Activated CD8-positive, alpha-beta memory T cell treated with anti-CD3 and anti-CD28 coated beads for 36 hours (primary cell): ENCODE measurements around the gene MRPL12. TPM values are rescaled to one million over a fixed set of nuclear protein-coding genes. Genes with fewer than 3 reads are reported as not detected.

Experiments used
- CTCF ChIA-PET: fragments of 350-600 bp; sonication (Branson Sonifier 250); formaldehyde crosslinking; loops from one replicate; lab custom pipeline; 2021; ENCODE audit warnings: antibody characterized with exemption; lab: Charles Lee
- POLR2A ChIA-PET: fragments of 350-600 bp; sonication (Branson Sonifier 250); formaldehyde crosslinking; loops from one replicate; lab custom pipeline; 2021; ENCODE audit warnings: antibody characterized with exemption; lab: Charles Lee
- total RNA-seq, 2 experiments: library from RNA; stranded (reverse); gene quantifications; one replicate each; pipeline ENCODE4 v1.2.3, GENCODE V29; 2021

MRPL12 gene
- total RNA-seq, 2 experiments from 2014 or later, result 230 to 235 TPM

GRCh38 chr17:81708739-81709185, 5.6 kb downstream of the MRPL12 start:
- CTCF ChIA-PET, result interaction anchor here (0.7 kb wide), 1 partner anchor 74 kb away, joined by 4 read pairs; no protein-coding TSS in a partner anchor
- POLR2A ChIA-PET, result interaction anchor here (0.8 to 1.5 kb wide), 4 partner anchors 13 to 152 kb away, joined by 3 to 4 read pairs (median 4); partner anchors contain the start of genes ARL16, HGS and P4HB

DNA sequence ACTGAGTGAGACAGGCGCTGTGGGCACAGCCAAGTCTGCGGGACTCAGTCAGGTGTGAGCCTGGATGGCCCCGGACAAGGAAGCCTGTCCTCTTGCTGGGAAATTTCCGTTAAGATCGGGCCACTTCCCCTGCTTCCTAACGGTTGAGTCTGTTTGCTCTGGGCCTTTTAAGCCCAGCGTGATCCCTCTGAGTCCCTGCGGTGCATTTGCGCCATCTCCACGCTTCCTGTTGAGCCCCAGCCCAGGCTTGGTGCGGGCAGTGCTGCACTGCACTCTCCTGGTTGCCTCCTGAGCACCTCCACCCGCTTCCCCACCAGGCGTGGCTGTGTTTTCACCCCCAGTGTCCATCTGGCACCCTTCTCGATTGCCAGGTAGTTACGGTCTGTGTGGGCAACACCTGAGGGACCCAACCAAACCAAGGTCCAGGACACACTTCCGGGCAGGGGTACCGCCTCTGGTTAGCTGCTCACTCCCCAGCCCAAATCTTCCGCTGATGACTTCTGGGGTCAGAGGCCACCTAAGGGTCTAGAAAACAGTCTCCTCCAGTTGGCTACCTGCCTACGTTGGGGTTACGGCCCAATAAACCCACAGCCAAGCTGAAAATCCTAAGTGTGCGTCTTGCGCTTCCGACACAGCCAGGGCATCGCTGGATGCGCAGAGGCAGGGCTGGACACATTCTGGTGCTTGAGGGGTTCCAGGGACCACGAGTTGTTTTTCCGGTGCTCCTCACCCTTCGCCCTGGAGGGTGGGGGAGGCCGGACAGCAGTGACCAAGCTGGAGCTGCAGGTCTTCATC, 7.5 kb downstream of the MRPL12 start:
- ChIA-PET CTCF (interaction anchor here (0.6 kb wide), 1 partner anchor 519 kb away, joined by 4 read pairs; no protein-coding TSS in a partner anchor), POLR2A (interaction anchor here (0.5 to 1.7 kb wide), 6 partner anchors 27 to 355 kb away, joined by 3 to 5 read pairs (median 4); partner anchors contain the start of genes CENPX and HGS)

- ChIA-PET POLR2A (interaction anchor here (0.7 to 1.7 kb wide), 5 partner anchors 9 to 310 kb away, joined by 3 to 11 read pairs (median 4); partner anchors contain the start of genes CENPX, HGS and MRPL12), CTCF (no interaction called here)
Measured at GRCh38 chr17:81711814-81712467, 8.8 kb downstream of the MRPL12 start, which contains the start of gene SLC25A10. Gene SLC25A10 (plus strand): TSS chr17:81712284. CDS start chr17:81712427, 143 bp downstream.

GRCh38 chr17:81712468-81713003, 9.4 kb downstream of the MRPL12 start:
- POLR2A ChIA-PET, result interaction anchor here (1.9 kb wide), 1 partner anchor 29 kb away, joined by 6 read pairs; the partner anchor contains the start of genes ARL16 and HGS
- CTCF ChIA-PET, result interaction anchor here (1.0 kb wide), 1 partner anchor 19 kb away, joined by 3 read pairs; no protein-coding TSS in a partner anchor

DNA sequence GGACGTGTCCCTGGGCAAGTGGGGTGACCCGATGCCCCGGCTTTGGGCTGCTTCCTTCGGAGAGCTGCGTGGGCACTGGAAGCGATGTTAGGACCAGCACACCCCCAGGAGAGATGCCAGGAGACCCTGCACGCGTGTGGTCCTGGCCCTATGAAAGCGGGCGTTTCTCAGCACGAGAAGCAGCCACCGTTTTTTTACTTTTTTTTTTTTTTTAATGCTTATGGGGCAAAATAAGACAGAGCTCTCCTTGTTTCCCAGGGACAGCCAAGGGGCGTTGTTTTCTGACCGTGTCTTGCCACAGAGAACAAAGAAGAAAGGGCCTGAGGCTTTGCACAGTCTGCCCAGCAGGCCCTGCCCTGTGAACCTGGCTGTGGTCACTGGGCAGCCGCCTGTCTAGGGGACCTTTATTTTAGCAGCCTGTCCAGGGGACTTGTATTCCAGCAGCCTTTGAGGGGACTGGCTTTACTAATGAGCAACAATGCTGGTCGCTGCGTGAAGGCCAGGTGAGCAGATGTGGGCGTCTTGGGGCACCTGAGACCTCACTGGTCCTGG, 9.9 kb downstream of the MRPL12 start:
- POLR2A ChIA-PET, result interaction anchor here (0.6 to 1.9 kb wide), 2 partner anchors 30 to 220 kb away, joined by 5 to 6 read pairs; partner anchors contain the start of genes ARL16 and HGS
- CTCF ChIA-PET, result interaction anchor here (0.5 to 1.4 kb wide), 3 partner anchors 11 to 158 kb away, joined by 3 to 4 read pairs (median 3); no protein-coding TSS in a partner anchor

DNA sequence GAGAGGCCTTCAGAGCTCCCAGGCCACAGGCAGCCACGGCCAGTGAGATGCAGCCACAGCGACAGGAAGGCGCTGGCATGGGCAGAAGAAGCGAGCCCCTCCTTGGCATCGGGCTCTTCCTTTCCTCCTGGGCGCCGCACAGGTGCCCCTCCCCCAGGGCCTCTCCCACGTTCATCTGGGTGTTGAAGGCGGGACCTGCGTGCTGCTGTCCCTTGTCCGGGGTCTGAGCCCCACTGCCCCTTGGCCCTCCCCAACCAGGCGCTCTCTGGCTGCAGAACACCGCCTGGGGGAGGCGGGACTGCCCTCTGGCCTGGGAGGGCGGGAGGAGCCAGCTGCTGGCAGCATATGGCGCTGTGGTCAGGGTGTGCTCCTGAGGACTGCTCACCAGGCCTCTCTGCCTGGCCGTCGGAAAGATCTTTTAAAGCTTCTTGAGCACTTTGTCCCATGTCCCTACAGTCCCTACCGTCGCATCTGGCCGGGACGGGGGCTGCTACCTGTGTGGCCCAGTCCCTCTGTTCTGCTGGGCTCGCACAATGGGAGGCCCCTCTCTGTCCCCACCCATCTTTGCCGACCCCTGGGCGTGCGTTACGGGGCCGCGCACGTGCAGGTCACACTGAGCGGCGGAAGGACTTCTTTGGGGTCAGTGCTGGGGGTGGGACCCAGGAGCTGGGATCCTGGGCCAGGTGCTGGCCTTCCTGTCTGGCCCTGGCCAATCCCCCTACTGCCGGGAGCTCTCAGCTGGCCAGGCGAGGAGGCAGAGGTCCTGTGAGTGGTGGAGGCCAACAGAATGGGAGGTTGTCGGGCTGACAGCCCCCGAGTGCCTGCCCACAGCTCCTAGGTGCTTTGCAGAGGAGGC, 10.6 kb downstream of the MRPL12 start:
- CTCF ChIA-PET, result interaction anchor here (0.5 to 1.4 kb wide), 3 partner anchors 12 to 159 kb away, joined by 3 to 4 read pairs (median 3); no protein-coding TSS in a partner anchor
- POLR2A ChIA-PET, result interaction anchor here (0.6 to 1.9 kb wide), 3 partner anchors 11 to 219 kb away, joined by 5 to 6 read pairs (median 5); partner anchors contain the start of genes ARL16, HGS and MRPL12

- ChIA-PET CTCF (interaction anchor here (1.4 kb wide), 1 partner anchor 12 kb away, joined by 4 read pairs; no protein-coding TSS in a partner anchor), POLR2A (interaction anchor here (1.5 to 1.9 kb wide), 2 partner anchors 12 to 31 kb away, joined by 5 to 6 read pairs; partner anchors contain the start of genes ARL16, HGS and MRPL12)
Measured at GRCh38 chr17:81714412-81715106, 11.4 kb downstream of the MRPL12 start.

GRCh38 chr17:81715107-81715871, 12.1 kb downstream of the MRPL12 start:
- POLR2A ChIA-PET, result interaction anchor here (1.5 kb wide), 1 partner anchor 12 kb away, joined by 5 read pairs; the partner anchor contains the start of gene MRPL12

GRCh38 chr17:81715872-81716673, 12.9 kb downstream of the MRPL12 start:
- ChIA-PET CTCF (no interaction called here), POLR2A (no interaction called here)

More at GRCh38 chr17:81715107-81715871, 12.1 kb downstream of the MRPL12 start:
- CTCF ChIA-PET, result no interaction called here

GRCh38 chr17:81716674-81716996, 13.5 kb downstream of the MRPL12 start:
- CTCF ChIA-PET, result no interaction called here
- POLR2A ChIA-PET, result no interaction called here

DNA sequence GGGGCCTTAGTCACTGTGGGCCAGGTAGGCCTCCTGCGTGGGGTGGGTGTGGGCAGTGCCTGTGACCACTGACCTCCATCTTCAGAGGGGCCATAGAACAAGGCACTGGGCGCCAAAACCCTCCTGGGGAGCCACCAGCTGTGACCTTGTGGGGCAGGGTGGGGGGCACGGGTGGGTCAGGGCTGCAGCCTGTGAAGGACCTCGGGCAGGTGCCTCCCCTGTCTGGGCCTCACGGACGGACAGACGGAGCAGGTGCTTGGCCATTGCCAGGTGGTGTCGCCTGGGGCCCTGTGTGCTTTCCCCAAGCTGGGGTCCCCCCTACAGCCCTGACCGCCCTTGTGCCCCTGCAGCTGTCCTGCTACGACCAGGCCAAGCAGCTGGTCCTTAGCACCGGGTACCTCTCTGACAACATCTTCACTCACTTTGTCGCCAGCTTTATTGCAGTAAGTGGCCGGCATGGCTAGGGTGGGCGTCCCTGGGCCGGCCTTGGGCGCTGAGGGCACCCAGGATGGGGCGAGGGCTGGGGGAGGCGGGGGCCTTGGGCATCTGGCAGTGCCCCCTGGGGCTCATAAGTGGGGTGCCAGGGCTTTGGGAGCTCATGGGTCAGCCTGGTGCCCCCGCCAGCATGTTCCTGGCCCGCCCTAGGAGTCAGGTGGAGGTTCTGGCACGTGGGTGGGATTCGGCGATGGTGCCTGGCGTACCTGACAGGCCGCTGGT, 14.0 kb downstream of the MRPL12 start:
- POLR2A ChIA-PET, result no interaction called here

GRCh38 chr17:81717766-81718089, 14.6 kb downstream of the MRPL12 start:
- ChIA-PET CTCF (no interaction called here), POLR2A (no interaction called here)

More for the DNA sequence above, 14.0 kb downstream of the MRPL12 start:
- CTCF ChIA-PET, result no interaction called here

- POLR2A ChIA-PET, result interaction anchor here (0.6 kb wide), 1 partner anchor 36 kb away, joined by 3 read pairs; the partner anchor contains the start of gene ARL16
Measured at GRCh38 chr17:81719410-81720266, 16.5 kb downstream of the MRPL12 start.

More at GRCh38 chr17:81719410-81720266, 16.5 kb downstream of the MRPL12 start:
- CTCF ChIA-PET, result interaction anchor here (0.6 kb wide), 1 partner anchor 222 kb away, joined by 4 read pairs; no protein-coding TSS in a partner anchor
